CD4-positive, alpha-beta T cell treated with Interleukin-1 beta for 1 hour (primary cell): ENCODE results near the gene CTBP1.
"Not testable (repeated sequence)": the region's sequence is repeated elsewhere in the genome, so short reads cannot be mapped to it uniquely, and the experiment has no call there.

ENCODE experiments used
- DNase-seq, 2 donors: peaks; one replicate each; pipeline ENCODE4 v3.0.0-alpha.2; 2020 to 2022

CTBP1 gene

DNA sequence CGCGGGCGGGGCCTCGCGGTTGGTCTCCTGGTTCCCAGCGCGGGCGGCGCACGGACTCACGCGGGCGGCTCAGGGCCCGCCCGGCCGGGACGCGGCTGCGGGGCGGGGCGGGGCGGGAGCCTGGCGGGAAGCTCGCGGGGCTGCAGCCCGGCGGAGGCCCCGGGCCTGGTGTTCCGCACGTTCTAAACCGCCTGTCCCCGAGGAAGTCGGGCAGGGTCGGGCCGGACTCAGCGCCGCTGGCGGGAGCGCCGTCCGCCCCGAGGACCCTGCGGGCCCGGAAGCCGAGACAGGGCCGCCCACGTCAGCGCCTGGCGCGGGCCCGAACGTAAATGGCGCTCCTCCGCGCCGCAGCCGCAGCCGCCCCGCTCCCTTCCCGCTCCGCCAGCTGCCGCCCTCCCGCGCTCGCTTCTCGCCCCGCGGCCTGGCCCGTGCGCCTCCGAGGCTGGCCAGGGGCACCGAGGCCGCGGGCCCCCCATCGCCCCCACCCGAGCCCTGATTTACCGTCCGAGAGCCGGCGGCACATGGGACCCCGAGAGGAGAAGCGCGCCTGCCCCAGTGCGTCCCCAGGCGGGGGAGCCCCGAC lies 309 bp upstream of the CTBP1 start:
- peak; percentile 86 to 87 for DNase-seq

DNA sequence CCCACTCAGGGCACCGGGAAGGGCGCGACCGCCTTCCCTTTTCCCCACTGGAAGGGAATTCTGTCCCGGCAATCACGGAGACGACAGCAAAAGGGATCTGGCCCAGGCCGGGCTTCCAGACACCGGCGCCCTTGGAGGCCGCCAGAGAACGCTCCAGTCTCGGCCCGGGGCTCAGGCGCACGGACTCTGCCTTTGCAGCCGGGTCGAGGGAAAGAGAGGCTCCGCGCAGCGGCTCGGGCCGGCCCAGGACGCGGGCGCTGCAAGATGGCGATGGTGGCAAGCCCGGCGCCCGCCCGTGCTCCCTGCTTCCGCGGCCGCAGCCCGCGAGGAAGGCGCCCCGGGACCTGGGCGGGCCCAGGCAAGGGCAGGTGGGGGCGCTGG lies 1.1 kb downstream of the CTBP1 start:
- DNase-seq, result no peak

DNA sequence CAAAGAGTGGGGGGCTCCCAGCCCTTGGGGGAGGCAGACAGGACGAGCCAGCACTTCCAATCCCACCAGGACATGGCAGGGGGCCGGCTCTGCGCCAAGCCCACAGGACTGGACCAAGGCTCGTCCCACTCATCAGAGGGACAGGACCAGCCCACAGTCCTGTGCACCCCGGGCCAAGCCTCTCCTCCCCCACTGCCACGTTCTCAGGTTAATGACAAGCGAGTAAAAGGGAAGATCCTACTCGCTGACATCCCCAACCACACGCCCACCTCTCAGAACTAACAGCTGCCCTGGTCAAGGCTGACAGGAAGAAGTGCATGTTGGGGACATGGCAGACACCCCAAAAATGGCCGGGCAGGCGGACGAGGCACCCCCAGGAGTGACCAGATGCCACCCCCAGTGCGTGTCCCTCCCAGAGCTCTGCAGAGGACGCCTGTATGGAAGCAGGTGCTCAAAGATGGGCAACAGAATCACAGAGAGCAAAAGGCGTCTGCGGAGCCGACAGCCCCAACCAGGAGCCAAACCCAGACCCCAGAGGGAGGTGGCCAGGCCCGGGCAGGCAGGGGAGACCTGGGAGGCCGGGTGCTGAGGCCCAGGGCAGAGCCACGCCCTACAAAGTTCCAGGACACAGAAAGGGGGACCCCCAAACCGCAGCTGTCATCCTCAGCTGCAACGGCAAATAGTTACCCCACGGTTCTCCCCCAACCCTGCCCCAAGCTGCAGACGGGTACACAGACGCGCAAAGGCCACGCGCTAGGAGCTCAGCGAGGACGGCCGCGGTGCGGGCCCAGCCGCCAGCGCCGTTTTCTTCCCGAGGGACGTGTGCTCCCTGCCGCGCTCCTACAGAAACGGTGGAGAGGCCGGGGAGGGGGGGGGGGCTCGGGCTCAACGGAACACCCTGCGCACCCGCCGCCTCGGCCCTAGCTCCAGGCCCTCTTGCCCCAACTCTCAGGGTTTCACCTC lies 1.7 kb downstream of the CTBP1 start:
- no peak for DNase-seq

DNA sequence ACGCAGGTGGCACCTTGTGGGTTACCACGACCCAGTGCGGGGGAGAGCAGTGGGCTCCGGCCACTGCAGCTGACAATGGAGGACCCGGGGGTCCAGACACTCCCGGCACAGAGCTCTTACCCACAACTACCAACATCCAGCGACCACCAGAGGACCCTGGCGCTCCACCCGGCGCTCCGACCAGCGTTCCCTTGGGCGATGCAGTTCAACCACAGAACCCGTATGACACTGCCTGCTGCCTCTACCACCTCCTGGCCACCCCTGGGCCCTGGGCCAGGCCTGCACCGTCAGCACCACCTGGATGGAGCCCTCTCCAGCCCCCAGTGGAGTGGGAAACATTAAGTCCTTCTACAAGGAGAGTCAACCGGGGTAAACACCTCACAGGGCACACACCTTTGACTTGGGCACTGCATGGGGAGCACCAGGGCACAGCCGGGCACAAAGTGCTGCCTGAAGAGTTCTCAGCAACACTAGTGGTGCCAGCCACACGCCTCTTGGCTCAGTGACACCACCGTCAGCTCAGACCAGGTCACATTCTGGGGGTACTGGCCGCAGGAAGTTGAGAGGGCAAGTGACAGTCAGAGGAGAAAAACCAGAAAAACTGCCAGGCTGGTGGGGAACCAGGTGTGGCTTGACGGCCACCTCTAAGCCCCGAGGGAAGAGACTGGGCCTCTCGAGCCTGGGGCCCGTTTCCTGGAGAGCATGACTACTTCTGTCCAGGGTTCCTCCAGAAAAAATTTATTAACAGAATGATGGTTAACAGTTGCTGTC lies 2.6 kb downstream of the CTBP1 start:
- DNase-seq, result peak in 1 of 2 donors; percentile 19

DNA sequence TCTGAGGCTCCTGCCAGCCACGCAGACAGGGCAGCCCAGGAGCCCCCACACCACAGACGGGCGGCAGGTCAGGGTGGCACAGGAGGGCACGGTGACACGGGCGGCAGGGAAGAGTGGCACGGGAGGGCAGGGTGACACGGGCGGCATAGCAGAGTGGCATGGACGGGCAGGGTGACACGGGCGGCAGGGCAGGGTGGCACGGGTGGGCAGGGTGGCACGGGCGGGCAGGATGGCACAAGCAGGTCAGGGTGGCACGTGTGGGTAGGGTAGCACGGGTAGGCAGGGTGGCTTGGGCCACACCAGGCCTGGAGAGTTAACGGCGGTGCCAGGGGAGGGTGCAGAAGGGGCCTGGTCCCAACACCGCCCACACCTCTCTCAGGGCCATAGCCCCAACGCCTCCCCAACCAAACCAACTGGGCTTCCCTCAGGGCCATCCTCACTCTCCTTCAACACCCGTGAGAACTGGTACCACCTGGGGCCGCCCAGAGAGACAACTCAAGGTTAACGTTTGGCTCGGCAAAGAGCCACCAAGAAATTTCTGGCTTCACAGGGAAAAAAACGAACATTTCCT lies 3.4 kb downstream of the CTBP1 start:
- DNase-seq, result no peak

DNA sequence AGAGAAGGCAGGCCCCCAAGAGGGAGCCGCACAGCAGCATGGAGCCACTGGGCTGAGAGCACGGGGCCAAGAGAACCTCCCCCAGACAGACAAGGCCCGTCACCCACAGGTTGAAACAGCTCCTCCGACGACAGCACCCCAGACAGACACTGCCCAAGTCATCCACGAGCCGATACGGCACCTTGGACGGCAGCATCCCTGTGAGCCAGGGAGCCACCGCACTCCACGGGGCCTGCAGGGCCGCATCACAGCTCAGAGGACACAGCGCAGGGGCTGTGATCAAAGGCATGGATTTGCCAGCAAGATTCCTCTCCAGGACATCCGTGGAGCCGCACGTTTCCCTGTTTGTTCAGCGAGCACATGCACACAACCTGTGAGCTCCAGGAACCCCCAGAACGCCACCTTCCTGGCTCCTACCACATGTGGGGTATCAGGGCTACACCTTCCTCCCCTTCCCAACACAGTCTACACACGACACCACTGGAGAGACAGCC lies 3.9 kb downstream of the CTBP1 start:
- DNase-seq, result no peak

DNA sequence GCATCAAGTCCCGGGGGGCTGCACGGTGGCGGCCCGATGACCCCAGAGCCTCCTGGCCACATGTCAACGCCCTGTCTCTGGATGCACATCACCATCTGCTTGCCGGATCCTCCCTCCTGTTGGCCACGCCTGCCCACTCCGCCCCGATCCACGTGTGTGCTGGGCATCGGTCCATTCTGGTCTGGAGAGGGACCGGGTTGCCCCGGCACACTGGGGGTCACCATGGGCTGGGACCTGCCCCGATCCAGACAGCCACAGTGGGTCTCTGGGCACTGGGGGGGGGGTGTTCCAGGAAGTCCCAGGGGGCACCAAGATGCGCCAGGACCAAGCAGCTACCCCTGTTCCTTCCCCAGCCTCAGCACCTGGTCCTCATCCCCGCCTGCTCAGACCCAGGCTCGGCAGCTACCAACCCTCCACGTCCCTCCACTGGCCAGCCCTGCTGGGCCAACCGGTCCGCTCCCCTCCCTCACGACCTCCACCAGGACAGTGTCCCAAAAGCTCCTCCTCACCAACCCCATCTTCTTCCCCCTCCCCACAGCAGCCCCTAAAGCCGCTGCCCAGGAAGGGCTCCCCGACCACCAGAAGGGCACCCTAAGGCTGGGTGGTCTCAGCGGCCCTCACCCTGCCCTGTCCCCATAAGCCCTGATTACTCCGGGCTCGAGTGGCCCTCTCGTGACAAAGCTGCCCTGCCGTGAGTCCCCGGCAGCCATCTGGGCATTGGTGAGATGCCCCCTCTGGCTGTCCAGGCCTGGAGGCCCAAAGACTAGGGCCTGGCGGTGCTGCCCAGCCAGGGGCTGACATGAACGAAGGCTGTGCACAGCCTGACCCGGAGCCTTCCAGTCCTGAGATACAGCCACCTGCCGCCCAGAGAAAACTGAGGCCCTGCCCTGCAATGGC lies 4.6 kb downstream of the CTBP1 start:
- no peak for DNase-seq

DNA sequence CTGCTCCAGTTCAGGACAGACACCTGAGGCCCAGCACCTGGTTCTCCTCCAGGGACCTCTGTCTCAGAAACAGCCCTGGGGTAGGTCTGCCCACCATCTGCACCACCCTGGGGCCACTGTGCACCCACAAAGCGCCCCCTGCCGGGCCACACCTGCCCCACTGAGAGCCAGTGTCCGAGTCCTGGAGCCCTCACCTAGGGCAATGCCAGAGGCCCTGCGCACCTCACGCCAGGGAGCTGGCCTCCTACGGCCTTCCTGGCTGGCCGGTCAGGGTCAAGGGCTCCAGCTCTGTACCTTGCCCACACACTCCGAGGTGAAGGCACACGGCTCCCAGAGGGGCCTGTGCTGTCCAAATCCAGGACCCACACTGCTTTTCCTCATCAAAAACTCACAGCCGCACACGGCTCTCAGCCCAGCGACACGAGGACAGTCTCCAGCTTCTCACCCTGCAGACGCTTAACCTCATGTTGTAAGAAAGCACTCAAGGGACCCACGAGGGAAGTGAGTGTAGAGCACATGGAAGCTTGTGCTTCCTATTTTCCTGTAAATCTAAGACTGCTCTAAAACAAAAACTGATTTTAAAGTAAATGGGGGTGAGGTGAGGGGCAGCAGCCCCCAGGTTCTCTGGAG lies 5.4 kb downstream of the CTBP1 start:
- DNase-seq, result no peak

DNA sequence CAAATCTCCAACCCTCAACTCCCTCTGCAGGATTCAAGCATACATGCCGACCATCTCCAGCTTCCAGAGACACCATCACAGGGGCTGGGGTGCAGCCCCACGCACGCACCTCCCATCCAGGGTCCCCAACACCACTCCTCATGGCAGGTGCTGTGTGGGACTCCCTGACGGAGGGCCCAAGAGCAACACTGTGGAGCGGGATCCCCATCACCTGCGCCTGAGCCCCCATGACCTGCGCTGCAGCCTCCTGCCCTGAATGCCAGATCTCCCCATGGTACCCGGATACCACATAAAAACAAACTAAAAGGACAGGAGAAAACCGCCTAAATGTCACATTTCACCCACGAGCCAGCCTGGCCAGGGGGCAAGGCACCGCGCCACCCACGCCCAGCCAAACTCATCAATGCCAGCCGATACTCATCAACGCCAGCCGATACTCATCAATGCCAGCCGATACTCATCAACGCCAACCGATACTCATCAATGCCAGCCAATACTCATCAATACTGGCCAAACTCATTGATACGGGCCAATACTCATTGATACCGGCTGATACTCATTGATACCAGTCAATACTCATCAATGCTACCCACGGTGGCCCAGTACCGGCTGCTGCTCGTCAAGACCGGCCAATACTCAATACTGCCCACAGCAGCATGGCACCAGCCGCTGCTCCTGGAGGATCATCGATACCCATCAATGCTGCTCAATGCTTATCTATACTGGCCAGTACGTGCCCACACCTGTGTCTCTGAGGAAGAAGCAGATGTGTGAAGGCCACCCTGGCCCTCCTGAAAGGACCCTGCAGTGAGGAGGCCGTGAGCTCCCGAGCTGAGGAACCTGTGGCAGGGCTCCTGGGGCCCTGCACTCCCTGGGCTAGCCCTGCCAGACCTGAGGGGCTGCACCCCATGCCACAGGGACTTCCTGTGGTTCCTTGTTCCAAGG lies 6.2 kb downstream of the CTBP1 start:
- no peak for DNase-seq

DNA sequence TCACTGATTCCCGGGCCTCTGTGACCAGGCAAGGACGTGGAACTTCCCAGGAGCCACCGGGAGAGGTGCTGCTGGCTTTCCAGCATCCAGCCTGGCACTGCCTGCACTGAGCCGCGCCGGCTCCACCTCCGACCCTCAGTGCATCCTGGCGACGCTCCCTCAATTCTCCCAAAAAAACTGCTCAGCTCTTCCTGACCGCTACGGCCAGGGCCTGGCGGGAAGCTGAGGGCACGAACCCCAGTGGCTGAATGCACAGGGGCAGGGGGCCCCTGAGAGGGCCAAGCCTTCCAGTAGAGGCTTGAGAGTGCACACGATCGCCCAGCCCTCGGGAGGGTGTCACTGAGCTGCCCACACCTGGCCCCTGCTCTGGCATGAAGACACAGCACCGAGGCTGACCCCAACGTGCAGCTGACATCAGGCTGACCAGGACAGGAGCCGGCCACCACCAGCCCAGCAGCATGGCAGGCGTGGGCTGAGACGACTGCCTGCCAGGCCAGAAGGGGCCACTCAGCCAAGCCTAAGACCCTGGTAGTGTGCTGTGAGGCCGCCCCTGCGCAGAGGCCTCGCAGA lies 6.9 kb downstream of the CTBP1 start:
- no peak for DNase-seq

DNA sequence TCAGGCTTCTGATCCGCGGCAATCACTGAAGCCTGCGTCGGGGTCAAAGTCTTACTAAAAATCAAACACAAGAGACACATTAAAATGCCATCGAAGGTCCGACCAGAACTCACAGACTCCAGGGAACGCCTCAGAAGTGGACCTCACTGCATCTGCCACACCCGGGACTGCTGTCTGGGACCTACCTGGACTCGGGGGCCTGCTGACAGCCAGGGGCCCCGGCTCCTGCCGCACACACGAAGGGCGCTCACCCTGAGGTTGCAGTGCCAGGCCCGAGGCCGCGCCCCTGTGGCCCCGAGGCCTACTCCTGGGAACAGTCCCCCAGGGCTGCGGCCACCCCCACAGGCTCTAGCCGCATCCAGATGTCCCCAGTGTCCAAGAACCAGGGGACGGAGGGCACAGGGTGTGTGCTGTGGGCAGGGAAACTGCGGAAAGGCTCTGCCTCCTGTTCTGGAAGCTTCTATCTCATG lies 7.4 kb downstream of the CTBP1 start:
- no peak for DNase-seq

DNA sequence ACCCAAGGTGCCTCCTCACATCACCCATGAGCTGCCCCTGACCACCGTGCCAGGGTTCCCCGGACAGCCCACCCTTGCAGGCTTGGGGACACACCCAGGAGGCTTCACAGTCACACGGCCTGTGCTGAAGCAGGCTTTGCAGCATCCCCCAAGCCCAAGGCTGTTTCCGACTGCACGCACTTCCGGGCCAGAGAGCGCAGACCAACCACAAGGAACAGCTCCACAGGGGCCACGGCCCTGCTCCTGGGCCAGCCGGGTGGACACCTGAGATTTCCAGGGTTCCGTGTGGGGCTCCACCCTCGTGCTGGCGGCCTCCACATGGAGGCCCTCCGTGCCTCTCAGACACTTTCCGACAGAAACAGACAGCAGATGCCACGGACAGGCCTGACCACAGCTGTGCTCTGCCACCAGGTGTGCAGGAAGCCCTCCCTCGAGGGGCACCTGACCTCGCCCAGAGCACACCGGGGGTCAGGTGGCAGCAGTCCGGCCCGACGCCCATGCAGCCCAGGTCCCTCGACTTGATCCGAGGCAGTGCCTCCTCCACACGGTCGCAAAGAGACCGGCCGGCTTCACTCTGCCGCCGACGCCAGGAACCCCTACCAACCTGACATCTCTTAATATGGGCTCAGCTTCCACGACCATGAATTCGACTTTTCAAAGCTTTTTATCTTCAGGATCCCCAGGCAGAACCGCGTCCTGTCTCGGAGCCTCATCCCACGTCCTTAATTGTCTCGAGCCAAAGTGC lies 8.0 kb downstream of the CTBP1 start:
- DNase-seq, result peak in 1 of 2 donors; percentile 0

DNA sequence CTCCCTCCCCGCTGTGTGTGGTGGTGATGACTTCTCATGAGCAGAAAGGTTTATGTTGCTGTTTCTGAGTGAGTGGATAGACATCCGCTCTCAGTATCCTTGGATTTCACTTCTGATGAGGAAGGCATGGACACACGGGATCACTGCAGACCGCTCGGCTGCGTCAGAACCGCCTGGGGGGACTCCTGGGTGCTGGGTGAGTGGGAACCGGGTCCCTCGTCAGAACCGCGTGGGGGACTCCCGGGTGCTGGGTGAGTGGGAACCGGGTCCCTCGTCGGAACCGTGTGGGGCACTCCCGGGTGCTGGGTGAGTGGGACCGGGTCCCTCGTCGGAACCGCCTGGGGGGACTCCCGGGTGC lies 9.0 kb downstream of the CTBP1 start:
- DNase-seq, result no peak

DNA sequence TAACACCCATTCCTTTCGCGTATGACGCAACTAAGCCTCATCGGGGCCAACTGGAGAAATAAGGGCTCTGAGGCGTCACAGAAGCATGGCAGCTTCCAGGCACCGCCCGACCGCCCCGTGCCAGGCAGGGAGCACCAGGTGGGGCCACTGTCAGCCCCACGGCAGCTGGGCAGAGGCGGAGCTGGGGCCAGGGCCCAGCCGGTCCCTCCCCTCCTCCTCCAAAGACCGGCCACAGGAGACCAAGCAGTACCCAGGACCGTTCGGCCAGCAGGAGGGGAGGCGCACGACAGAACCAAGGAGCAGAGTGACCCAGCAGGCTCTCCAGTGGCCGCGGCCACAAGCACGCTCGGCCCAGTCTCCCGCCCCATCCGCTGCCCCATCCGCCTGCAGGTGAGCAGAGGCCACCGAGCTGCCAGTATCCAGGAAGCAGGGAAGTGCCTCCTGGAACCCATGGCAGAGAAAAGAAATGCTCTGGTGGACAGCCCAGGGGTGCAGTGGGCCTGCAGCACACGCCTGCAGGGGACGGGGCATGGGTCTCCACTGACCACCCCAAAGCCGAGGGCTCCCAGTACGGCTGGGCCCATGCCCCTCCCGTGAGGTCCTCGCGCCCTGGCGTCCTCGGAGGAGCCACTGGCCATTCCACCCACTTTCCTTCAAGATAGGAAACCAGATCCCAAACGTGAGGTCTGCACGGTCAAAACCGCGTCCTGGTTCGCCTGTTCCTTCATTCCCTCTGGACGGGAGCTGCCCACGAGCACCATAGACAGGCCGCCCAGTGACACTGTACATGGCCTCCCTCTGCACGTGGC lies 9.6 kb downstream of the CTBP1 start:
- DNase-seq, result peak in 1 of 2 donors; percentile 0

DNA sequence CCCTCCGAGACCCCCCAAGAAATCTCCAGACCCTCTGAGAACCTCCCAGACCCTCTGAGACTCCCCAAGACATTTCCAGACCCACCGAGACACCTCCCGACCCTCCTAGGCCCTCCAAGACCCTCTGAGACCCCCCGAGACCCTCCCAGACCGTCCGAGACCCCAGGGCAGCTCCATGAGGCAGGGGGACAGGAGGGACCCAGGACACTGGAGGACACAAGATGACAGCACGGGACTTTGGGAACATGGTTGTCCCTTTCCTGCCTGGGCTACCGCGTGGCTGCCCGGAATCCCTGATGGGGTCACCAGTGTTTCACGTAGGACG lies 10.3 kb downstream of the CTBP1 start:
- DNase-seq, result peak in 1 of 2 donors; percentile 0

DNA sequence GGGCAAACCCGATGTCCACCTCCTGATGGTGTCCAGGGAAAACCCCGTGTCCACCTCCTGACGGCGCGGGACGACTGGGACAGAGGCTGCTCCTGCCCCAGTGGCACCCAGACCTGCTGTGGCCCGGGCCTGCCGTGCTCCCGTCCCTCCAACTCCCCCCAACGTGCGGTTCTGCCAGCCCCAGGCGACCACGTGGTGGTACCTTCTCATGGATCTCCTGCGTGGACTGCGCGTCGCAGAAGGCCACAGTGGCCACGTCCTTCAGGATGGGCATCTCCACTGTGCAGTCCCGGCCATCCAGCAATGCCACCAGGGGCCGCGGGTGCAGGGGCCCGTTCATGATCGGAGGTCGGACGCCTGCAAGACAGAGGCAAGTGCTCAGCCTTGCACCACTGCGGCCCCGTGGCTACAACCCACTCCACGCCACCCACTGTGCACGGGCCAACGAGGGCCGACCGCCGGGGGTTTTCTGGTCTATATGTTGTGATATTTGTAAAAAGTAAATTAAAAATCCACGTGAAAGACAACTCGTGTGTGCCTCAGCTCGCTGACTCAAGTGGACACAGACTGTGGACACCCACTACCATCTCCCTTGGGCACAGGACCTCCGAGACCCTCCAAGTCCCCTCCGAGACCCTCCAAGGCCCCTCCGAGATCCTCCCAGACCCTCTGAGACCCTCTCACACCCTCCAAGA lies 10.8 kb downstream of the CTBP1 start:
- DNase-seq, result peak in 1 of 2 donors; percentile 0

DNA sequence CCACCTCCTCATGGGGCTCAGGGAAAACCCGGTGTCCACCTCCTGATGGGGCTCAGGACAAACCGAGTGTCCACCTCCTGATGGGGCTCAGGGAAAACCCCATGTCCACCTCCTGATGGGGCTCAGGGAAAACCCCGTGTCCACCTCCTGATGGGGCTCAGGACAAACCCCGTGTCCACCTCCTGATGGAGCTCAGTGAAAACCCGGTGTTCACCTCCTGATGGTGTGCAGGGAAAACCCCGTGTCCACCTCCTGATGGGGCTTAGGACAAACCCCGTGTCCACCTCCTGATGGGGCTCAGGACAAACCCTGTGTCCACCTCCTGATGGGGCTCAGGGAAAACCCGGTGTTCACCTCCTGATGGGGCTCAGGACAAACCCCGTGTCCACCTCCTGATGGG lies 11.7 kb downstream of the CTBP1 start:
- DNase-seq, result not testable (repeated sequence)

DNA sequence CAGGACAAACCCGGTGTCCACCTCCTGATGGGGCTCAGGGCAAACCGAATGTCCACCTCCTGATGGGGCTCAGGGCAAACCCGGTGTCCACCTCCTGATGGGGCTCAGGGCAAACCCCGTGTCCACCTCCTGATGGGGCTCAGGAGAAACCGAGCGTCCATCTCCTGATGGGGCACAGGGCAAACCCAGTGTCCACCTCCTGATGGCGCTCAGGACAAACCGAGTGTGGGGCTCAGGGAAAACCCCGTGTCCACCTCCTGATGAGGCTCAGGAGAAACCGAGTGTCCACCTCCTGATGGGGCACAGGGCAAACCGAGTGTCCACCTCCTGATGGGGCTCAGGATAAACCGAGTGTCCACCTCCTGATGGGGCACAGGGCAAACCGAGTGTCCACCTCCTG lies 12.1 kb downstream of the CTBP1 start:
- not testable (repeated sequence) for DNase-seq
